MM.1S (cell line): Measurements from ENCODE around the gene GEMIN2.
"Not testable (repeated sequence)": the region's sequence is repeated elsewhere in the genome, so short reads cannot be mapped to it uniquely, and the experiment has no call there.

Source experiments
- EZH2 ChIP-seq: fragments of 300-600 bp; sonication (generic); optimal IDR thresholded peaks from 2 replicates; pipeline ENCODE3; 2017; ENCODE audit warnings: low read depth, mild to moderate bottlenecking, antibody characterized with exemption, low read length, mixed read lengths
- EZH2phosphoT487 ChIP-seq: fragments of 300-600 bp; sonication (generic); IDR thresholded peaks from 2 replicates; pipeline ENCODE4 v1.6.1; 2018; ENCODE audit warnings: antibody characterized with exemption, low read length
- TF ChIP-seq, protein P1 (sequence below): fragments of 300-600 bp; sonication (generic); IDR thresholded peaks from 2 replicates; pipeline ENCODE4 v1.5.1; 2016; ENCODE audit warnings: antibody characterized with exemption, low read length, mixed read lengths

DNA sequence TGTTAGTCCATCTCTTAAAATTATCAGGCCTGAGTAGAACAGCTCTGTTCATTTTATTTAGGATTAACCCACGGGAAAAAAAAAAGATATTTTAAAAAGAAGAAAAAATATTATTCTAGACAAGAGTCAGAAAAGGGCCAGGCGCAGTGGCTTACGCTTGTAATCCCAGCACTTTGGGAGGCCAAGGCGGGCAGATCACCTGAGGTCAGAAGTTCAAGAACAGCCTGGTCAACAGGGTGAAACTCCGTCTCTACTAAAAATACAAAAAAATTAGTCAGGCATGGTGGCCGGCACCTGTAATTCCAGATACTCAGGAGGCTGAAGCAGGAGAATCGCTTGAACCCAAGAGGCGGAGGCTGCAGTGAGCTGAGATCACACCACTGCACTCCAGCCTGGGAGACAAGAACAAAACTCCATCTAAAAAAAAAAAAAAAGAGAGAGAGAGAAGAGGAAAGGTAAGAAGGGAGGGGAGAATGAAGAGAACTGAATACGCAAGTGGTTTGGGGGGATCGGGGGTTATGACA lies 53.7 kb downstream of the GEMIN2 start:
- TF ChIP-seq, protein P1, sequence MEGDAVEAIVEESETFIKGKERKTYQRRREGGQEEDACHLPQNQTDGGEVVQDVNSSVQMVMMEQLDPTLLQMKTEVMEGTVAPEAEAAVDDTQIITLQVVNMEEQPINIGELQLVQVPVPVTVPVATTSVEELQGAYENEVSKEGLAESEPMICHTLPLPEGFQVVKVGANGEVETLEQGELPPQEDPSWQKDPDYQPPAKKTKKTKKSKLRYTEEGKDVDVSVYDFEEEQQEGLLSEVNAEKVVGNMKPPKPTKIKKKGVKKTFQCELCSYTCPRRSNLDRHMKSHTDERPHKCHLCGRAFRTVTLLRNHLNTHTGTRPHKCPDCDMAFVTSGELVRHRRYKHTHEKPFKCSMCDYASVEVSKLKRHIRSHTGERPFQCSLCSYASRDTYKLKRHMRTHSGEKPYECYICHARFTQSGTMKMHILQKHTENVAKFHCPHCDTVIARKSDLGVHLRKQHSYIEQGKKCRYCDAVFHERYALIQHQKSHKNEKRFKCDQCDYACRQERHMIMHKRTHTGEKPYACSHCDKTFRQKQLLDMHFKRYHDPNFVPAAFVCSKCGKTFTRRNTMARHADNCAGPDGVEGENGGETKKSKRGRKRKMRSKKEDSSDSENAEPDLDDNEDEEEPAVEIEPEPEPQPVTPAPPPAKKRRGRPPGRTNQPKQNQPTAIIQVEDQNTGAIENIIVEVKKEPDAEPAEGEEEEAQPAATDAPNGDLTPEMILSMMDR = not testable (repeated sequence)
- TF ChIP-seq EZH2, EZH2phosphoT487: not testable (repeated sequence)
